ENCODE data around the gene ERRFI1. TPM values are rescaled to one million over a fixed set of nuclear protein-coding genes. Genes with fewer than 3 reads are reported as not detected.
"Not testable (repeated sequence)": the region's sequence is repeated elsewhere in the genome, so short reads cannot be mapped to it uniquely, and the experiment has no call there.

Gene ERRFI1
- polyA plus RNA-seq, 3 donors: 0.08 to 1.5 (median 0.28) TPM

DNA sequence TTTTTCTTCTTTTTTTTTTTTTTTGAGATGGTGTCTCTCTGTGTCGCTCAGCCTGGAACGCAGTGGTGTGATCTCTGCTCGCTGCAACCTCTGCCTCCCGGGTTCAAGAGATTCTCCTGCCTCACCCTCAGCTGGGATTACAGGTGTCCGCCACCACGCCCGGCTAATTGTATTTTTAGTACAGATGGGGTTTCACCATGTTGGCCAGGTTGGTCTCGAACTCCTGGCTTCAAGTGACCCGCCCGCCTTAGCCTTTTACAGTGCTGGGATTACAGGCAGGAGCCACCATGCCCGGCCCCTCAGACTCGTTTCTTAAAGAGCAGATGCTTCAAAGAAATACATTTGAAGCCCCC is 62.8 kb downstream of the ERRFI1 start:
- intact Hi-C loops (cut with micrococcal nuclease): loop anchor here (5.0 to 10.0 kb wide), 2 partner anchors 181 to 189 kb away; partner anchors contain the start of genes PER3 (in 1 of the 2) and VAMP3 (in 1 of the 2)
- H3K36me3 Mint-ChIP-seq: peaks cover 43 to 53% of the 10 kb centered on the region in 2 donors

DNA sequence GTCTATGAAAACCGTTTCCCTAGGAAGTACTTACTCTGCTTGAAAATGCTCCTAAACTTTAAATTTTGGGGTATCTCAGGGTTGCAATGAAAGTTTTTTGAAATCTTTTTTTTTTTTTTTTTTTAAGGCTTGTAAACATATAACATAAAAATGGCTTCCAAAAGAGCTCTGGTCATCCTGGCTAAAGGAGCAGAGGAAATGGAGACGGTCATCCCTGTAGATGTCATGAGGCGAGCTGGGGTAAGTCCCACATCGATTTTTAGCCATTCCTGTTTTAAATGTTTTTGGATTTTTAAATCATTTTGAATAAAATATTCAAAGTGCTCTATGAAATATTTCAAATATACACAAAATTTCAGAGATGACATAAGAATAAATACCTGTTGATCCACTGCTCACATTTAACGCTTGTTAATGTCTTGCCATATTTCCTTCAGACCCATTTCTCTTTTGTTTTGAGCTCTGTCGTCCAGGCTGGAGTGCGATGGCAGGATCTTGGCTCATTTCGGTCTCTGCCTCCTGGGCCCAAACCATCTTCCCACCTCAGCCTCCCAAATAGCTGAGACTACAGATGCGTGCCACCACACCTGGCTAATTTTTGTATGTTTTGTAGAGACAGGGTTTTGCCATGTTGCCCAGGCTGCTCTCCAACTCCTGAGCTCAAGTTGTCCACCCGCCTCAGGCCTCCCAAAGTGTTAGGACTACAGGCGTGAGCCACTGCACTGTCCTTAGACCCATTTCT is 63.3 kb downstream of the ERRFI1 start:
- Mint-ChIP-seq H3K9me3 (peaks cover 0 to 2% (median 0%) of the 10 kb centered on the region in 7 donors), H3K36me3 (peaks cover 43 to 49% of the 10 kb centered on the region in 2 donors), H3K27me3 (ENCODE audit: low read depth in 3 of 3) (peaks cover 0 to 1% (median 0%) of the 10 kb centered on the region in 3 donors), H3K4me3 (no peak overlapping the region), H3K4me1 (peaks cover 22% of the 10 kb centered on the region), H3K27ac (peak overlapping the region in 6 of 7 donors; percentile 63 to 99 (median 96))
- WGBS (ENCODE audit: insufficient coverage): 94% methylated on average over 2 of the region's 11 CpGs
- no peak overlapping the region for H2AFZ ChIP-seq (ENCODE audit: insufficient read depth, low read depth, low read length, poor library complexity, severe bottlenecking)
- H4K20me1 ChIP-seq (ENCODE audit: insufficient read depth, low read length): peaks cover 30% of the 10 kb centered on the region
- DNase-seq: no peak
- H3K36me3 ChIP-seq (replicated peaks in 1 of 2; ENCODE audit: control insufficient read depth in 1 of 2, insufficient read depth in 2 of 2, low read length in 2 of 2): peaks cover 43 to 49% of the 10 kb centered on the region in 2 donors
- no peaks in the 10 kb centered on the region for H3K9me3 ChIP-seq (replicated peaks in 1 of 2; ENCODE audit: control insufficient read depth in 1 of 2, insufficient read depth in 1 of 2, low read length in 2 of 2)
- H3K9ac ChIP-seq (ENCODE audit: insufficient read depth, low read length, poor library complexity, severe bottlenecking): peak overlapping the region; percentile 94
- peak overlapping the region in 1 of 2 donors; percentile 96 for H3K27ac ChIP-seq (ENCODE audit: low read depth in 1 of 2, low read length in 2 of 2)
- H3K4me1 ChIP-seq (ENCODE audit: control insufficient read depth in 1 of 2, insufficient read depth in 2 of 2, low read length in 2 of 2): peaks cover 25 to 29% of the 10 kb centered on the region in 2 donors
- H3K79me2 ChIP-seq (ENCODE audit: insufficient read depth, low read length): peaks cover 65% of the 10 kb centered on the region
- no peaks in the 10 kb centered on the region for H3K27me3 ChIP-seq (ENCODE audit: control insufficient read depth in 2 of 2, insufficient read depth in 2 of 2, low read length in 2 of 2)
- H3K4me2 ChIP-seq (replicated peaks; ENCODE audit: extremely low read depth, low read length, poor library complexity, severe bottlenecking): peak overlapping the region; percentile 75
- TF ChIP-seq CTCF (IDR thresholded peaks at IDR 0.05): no peak
- H3K4me3 ChIP-seq (replicated peaks in 1 of 3; ENCODE audit: low read depth in 2 of 3, low read length in 3 of 3): peak overlapping the region in 1 of 3 experiments; percentile 93
- intact Hi-C loops (cut with micrococcal nuclease): loop anchor here (5.0 to 10.0 kb wide), 2 partner anchors 181 to 188 kb away; partner anchors contain the start of genes PER3 (in 1 of the 2) and VAMP3 (in 1 of the 2)

More for the DNA sequence above, 62.8 kb downstream of the ERRFI1 start:
- H3K9ac ChIP-seq (ENCODE audit: insufficient read depth, low read length, poor library complexity, severe bottlenecking); H3K4me3 Mint-ChIP-seq; DNase-seq; H3K9me3 ChIP-seq (replicated peaks in 1 of 2; ENCODE audit: control insufficient read depth in 1 of 2, insufficient read depth in 1 of 2, low read length in 2 of 2); H3K4me3 ChIP-seq (replicated peaks in 1 of 3; ENCODE audit: low read depth in 2 of 3, low read length in 3 of 3); H3K27me3 ChIP-seq (ENCODE audit: control insufficient read depth in 2 of 2, insufficient read depth in 2 of 2, low read length in 2 of 2); H2AFZ ChIP-seq (ENCODE audit: insufficient read depth, low read depth, low read length, poor library complexity, severe bottlenecking); H3K9me3 Mint-ChIP-seq; H3K4me2 ChIP-seq (replicated peaks; ENCODE audit: extremely low read depth, low read length, poor library complexity, severe bottlenecking); H3K27me3 Mint-ChIP-seq (ENCODE audit: low read depth in 3 of 3): not testable (repeated sequence)
- WGBS (ENCODE audit: insufficient coverage): 99% methylated on average over 9 of the region's 12 CpGs
- Histone ChIP-seq H3K27ac (ENCODE audit: low read depth in 1 of 2, low read length in 2 of 2) (peak overlapping the region in 1 of 2 donors; percentile 96), H3K79me2 (ENCODE audit: insufficient read depth, low read length) (peaks cover 67% of the 10 kb centered on the region), H3K4me1 (ENCODE audit: control insufficient read depth in 1 of 2, insufficient read depth in 2 of 2, low read length in 2 of 2) (peaks cover 25 to 29% of the 10 kb centered on the region in 2 donors), H3K36me3 (replicated peaks in 1 of 2; ENCODE audit: control insufficient read depth in 1 of 2, insufficient read depth in 2 of 2, low read length in 2 of 2) (peaks cover 46 to 53% of the 10 kb centered on the region in 2 donors), H4K20me1 (ENCODE audit: insufficient read depth, low read length) (peaks cover 32% of the 10 kb centered on the region)
- H3K4me1 Mint-ChIP-seq: peaks cover 22% of the 10 kb centered on the region
- H3K27ac Mint-ChIP-seq: peak overlapping the region in 2 of 7 donors; percentile 40 to 57
